ENCODE measurements around the gene FNTB. TPM values are rescaled to one million over a fixed set of nuclear protein-coding genes. Genes with fewer than 3 reads are reported as not detected.

The FNTB gene
- total RNA-seq, 4 donors from 2014 or later = 11.9 to 25.6 (median 17.6) TPM

GRCh38 chr14:64950889-64951288 is 35.8 kb upstream of the FNTB start:
- Histone ChIP-seq H3K36me3 (peaks cover 0 to 18% (median 0%) of the 10 kb centered on the region in 3 donors), H3K4me1 (no peaks in the 10 kb centered on the region)

DNA sequence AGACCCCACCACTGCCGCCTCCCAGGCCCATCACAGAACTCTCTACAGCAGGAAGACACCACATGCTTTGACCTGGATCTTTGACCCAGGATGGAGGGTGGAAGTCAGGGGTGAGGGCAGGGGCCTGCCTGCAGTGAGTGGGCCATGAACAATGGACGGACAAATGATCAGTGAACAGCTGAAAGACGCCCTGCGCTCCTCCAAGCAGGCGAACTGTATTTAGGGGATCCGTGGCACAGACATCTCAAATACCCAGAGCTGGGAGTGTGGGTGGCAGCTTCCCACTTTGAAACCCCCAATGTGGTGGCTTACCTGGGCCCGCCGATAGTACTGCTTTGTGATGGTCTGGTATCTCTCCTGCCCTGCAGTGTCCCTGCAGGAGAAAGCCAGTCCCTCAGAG is 35.4 kb upstream of the FNTB start:
- TF ChIP-seq POLR2A (IDR thresholded peaks at IDR 0.05) = no peak
- TF ChIP-seq, protein P1, sequence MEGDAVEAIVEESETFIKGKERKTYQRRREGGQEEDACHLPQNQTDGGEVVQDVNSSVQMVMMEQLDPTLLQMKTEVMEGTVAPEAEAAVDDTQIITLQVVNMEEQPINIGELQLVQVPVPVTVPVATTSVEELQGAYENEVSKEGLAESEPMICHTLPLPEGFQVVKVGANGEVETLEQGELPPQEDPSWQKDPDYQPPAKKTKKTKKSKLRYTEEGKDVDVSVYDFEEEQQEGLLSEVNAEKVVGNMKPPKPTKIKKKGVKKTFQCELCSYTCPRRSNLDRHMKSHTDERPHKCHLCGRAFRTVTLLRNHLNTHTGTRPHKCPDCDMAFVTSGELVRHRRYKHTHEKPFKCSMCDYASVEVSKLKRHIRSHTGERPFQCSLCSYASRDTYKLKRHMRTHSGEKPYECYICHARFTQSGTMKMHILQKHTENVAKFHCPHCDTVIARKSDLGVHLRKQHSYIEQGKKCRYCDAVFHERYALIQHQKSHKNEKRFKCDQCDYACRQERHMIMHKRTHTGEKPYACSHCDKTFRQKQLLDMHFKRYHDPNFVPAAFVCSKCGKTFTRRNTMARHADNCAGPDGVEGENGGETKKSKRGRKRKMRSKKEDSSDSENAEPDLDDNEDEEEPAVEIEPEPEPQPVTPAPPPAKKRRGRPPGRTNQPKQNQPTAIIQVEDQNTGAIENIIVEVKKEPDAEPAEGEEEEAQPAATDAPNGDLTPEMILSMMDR (IDR thresholded peaks at IDR 0.05) = no peak
- no peak for DNase-seq
- no peak overlapping the region for H3K4me3 ChIP-seq
- no peaks in the 10 kb centered on the region for H3K4me1 ChIP-seq
- H3K9me3 ChIP-seq = no peaks in the 10 kb centered on the region
- no peak overlapping the region for H3K27ac ChIP-seq
- no peaks in the 10 kb centered on the region for H3K27me3 ChIP-seq
- H3K36me3 ChIP-seq = peaks cover 0 to 18% (median 0%) of the 10 kb centered on the region in 3 donors

More at GRCh38 chr14:64950889-64951288, 35.8 kb upstream of the FNTB start:
- Histone ChIP-seq H3K27me3 (no peaks in the 10 kb centered on the region), H3K9me3 (no peaks in the 10 kb centered on the region), H3K4me3 (no peak overlapping the region), H3K27ac (no peak overlapping the region)
- no peak for TF ChIP-seq POLR2A (IDR thresholded peaks at IDR 0.05)
- TF ChIP-seq, protein P1 (IDR thresholded peaks at IDR 0.05) = no peak
- DNase-seq = no peak

DNA sequence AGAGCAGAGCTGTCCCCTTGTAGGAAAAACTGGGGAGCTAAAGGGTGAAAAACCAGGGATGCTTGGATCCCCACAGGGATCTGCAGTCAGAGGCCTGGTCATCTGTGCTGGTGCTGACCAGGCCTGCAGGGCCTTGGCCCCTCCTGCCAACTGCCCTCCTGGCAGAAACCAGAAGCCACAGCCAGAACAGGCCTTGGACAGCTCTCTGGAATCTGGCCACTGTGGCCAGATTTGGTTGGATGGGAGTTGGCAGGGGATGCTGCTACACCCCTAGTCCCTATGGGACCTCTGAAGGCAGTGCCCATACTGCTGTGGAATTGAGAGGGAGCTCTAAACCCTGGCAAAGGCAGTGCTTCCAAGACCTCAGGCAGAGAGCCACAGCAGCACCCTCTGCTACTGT is 35.0 kb upstream of the FNTB start:
- TF ChIP-seq, protein P1 (IDR thresholded peaks at IDR 0.05) = no peak
- no peak for TF ChIP-seq POLR2A (IDR thresholded peaks at IDR 0.05)
- DNase-seq = no peak
- Histone ChIP-seq H3K9me3 (no peaks in the 10 kb centered on the region), H3K4me3 (no peak overlapping the region), H3K27me3 (no peaks in the 10 kb centered on the region), H3K36me3 (peaks cover 0 to 18% (median 0%) of the 10 kb centered on the region in 3 donors), H3K4me1 (no peaks in the 10 kb centered on the region), H3K27ac (no peak overlapping the region)

DNA sequence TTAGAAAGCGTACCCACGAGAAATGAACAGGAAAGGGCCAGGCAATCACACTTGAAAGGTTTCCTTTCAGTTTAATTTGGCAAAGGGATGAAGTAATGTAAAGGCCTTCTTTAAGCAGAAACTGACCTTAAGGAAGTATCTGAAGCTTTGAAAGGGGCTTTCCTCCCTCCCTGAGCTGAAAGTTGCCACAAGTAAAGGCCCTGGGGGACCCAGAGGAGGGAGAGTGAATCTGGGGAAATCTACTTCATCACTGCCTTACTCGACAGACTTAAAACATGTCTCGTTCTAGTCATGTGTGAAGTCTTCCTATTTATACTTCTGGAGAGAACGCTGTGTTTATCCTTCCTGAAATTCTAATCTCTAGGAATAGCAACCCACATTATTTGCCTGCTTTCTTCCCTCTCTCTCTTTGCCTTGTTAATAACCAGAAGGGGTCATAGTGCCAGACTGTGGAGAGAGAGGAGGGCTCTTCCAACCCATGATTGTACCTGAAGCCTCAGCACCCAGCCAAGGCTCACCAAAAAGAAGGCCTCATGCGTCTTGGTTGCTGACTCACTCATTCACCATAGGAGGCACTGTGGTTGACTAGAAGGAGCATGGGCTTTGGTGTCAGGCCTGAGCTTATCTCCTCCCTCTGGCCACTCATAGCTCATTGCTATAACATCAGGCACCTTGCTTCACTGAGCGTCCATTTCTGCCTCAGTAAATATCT is 33.9 kb upstream of the FNTB start:
- Histone ChIP-seq H3K4me3 (no peak overlapping the region), H3K4me1 (no peaks in the 10 kb centered on the region), H3K27me3 (no peaks in the 10 kb centered on the region), H3K36me3 (peaks cover 0 to 9% (median 0%) of the 10 kb centered on the region in 3 donors), H3K9me3 (no peaks in the 10 kb centered on the region), H3K27ac (no peak overlapping the region)
- no peak for TF ChIP-seq POLR2A (IDR thresholded peaks at IDR 0.05)
- TF ChIP-seq, protein P1 (IDR thresholded peaks at IDR 0.05) = peak in 1 of 6 experiments; percentile 4
- DNase-seq = no peak

- H3K27ac ChIP-seq = no peak overlapping the region
- TF ChIP-seq POLR2A (IDR thresholded peaks at IDR 0.05) = no peak
- TF ChIP-seq, protein P1 (IDR thresholded peaks at IDR 0.05) = no peak
- H3K4me3 ChIP-seq = no peak overlapping the region
- peaks cover 0 to 5% (median 0%) of the 10 kb centered on the region in 3 donors for H3K36me3 ChIP-seq
- DNase-seq = no peak
- no peaks in the 10 kb centered on the region for H3K9me3 ChIP-seq
- H3K27me3 ChIP-seq = no peaks in the 10 kb centered on the region
- H3K4me1 ChIP-seq = no peaks in the 10 kb centered on the region
Measured at GRCh38 chr14:64953310-64953654, 33.4 kb upstream of the FNTB start.
